HG03558 (cell line): ENCODE data around the gene EXOC7.
"Not testable (repeated sequence)": the region's sequence is repeated elsewhere in the genome, so short reads cannot be mapped to it uniquely, and the experiment has no call there.

Source experiments
- ATAC-seq: cut with Tn5 transposase; IDR thresholded peaks from one replicate; pipeline ENCODE4 v1.9.1; 2021; ENCODE audit warnings: moderate number of reproducible peaks; ENCODE audit not compliant: unreplicated experiment; ENCODE audit errors: extremely low read depth

The EXOC7 gene

GRCh38 chr17:76049836-76050537 lies 53.6 kb downstream of the EXOC7 start:
- ATAC-seq, result no peak

GRCh38 chr17:76049239-76049638 lies 54.3 kb downstream of the EXOC7 start:
- no peak for ATAC-seq

GRCh38 chr17:76048711-76049110 lies 54.9 kb downstream of the EXOC7 start:
- no peak for ATAC-seq

GRCh38 chr17:76048025-76048605 lies 55.5 kb downstream of the EXOC7 start:
- ATAC-seq, result no peak

- no peak for ATAC-seq
These were observed 57.5 kb downstream of the EXOC7 start for GRCh38 chr17:76046064-76046463.

GRCh38 chr17:76044475-76045007 lies 59.0 kb downstream of the EXOC7 start:
- not testable (repeated sequence) for ATAC-seq

- ATAC-seq, result not testable (repeated sequence)
These were observed 60.7 kb downstream of the EXOC7 start for GRCh38 chr17:76042868-76043267.

- no peak for ATAC-seq
These were observed 63.2 kb downstream of the EXOC7 start for GRCh38 chr17:76040376-76040775.

GRCh38 chr17:76039121-76039520 lies 64.5 kb downstream of the EXOC7 start:
- no peak for ATAC-seq

- ATAC-seq, result no peak
These were observed 65.5 kb downstream of the EXOC7 start for GRCh38 chr17:76038050-76038449.

- ATAC-seq, result no peak
These were observed 66.9 kb downstream of the EXOC7 start for GRCh38 chr17:76036497-76037261.

- ATAC-seq, result no peak
These were observed 68.9 kb downstream of the EXOC7 start for GRCh38 chr17:76034428-76035350.

- ATAC-seq, result no peak
These were observed 70.4 kb downstream of the EXOC7 start for GRCh38 chr17:76033139-76033538.

- no peak for ATAC-seq
These were observed 70.8 kb downstream of the EXOC7 start for GRCh38 chr17:76032780-76033108.

GRCh38 chr17:76032073-76032779 lies 71.4 kb downstream of the EXOC7 start:
- ATAC-seq, result no peak
